HUES48 (cell line): ENCODE data around the gene PRSS36.
A peak's percentile ranks its signal among the peaks of the same experiment; 100 is the strongest.
"Not testable (repeated sequence)": the region's sequence is repeated elsewhere in the genome, so short reads cannot be mapped to it uniquely, and the experiment has no call there.

ENCODE experiments used
- H3K27ac ChIP-seq: one replicate; pipeline ENCODE4 v1.7.0; 2013; ENCODE audit warnings: low read depth, low read length, inconsistent platforms
- H3K27me3 ChIP-seq: 2 replicates; pipeline ENCODE4 v1.6.1; 2013; ENCODE audit warnings: mild to moderate bottlenecking, low read length; ENCODE audit not compliant: control insufficient read depth, insufficient read depth
- H3K36me3 ChIP-seq: 2 replicates; pipeline ENCODE4 v1.6.1; 2013; ENCODE audit warnings: low read length; ENCODE audit not compliant: control insufficient read depth, insufficient read depth
- H3K4me1 ChIP-seq: 2 replicates; pipeline ENCODE4 v1.6.1; 2013; ENCODE audit warnings: mild to moderate bottlenecking, low read length; ENCODE audit not compliant: control insufficient read depth, insufficient read depth
- H3K4me3 ChIP-seq: 2 replicates; pipeline ENCODE4 v1.5.1; 2013; ENCODE audit warnings: mild to moderate bottlenecking, low read depth, low read length
- H3K9ac ChIP-seq: 2 replicates; pipeline ENCODE4 v1.6.1; 2013; ENCODE audit warnings: mild to moderate bottlenecking, low read depth, low read length, moderate library complexity
- H3K9me3 ChIP-seq: 2 replicates; pipeline ENCODE4 v1.6.1; 2013; ENCODE audit warnings: low read length; ENCODE audit not compliant: control insufficient read depth, insufficient read depth

PRSS36 gene

GRCh38 chr16:31182391-31182790, 32.5 kb upstream of the PRSS36 start:
- Histone ChIP-seq H3K27ac (no peak overlapping the region), H3K27me3 (no peaks in the 10 kb centered on the region), H3K9ac (peak overlapping the region; percentile 40), H3K36me3 (peaks cover 62% of the 10 kb centered on the region), H3K9me3 (no peaks in the 10 kb centered on the region), H3K4me1 (peaks cover 6% of the 10 kb centered on the region; the same call in 1 of the 2 replicates), H3K4me3 (peak overlapping the region; percentile 85)

GRCh38 chr16:31181102-31181830, 31.4 kb upstream of the PRSS36 start:
- Histone ChIP-seq H3K27me3 (no peaks in the 10 kb centered on the region), H3K36me3 (peaks cover 50% of the 10 kb centered on the region), H3K4me1 (peaks cover 6% of the 10 kb centered on the region; the same call in 1 of the 2 replicates), H3K9me3 (no peaks in the 10 kb centered on the region), H3K4me3 (peak overlapping the region; percentile 85), H3K9ac (peak overlapping the region; percentile 97), H3K27ac (peak overlapping the region; percentile 96)

GRCh38 chr16:31179747-31180459, 30.0 kb upstream of the PRSS36 start, which contains the start of gene FUS:
TSS of gene FUS (plus strand) at chr16:31180139. CDS start at chr16:31180215, 76 bp downstream.
- Histone ChIP-seq H3K9me3 (no peaks in the 10 kb centered on the region), H3K27me3 (no peaks in the 10 kb centered on the region), H3K9ac (peak within 1 kb of the TSS; percentile 97), H3K4me3 (peak within 1 kb of the TSS; percentile 85), H3K36me3 (peaks cover 37% of the 10 kb centered on the region), H3K27ac (peak within 1 kb of the TSS; percentile 96), H3K4me1 (peaks cover 6% of the 10 kb centered on the region; the same call in 1 of the 2 replicates)

- peaks cover 6% of the 10 kb centered on the region; the same call in 1 of the 2 replicates for H3K4me1 ChIP-seq
- H3K36me3 ChIP-seq = peaks cover 32% of the 10 kb centered on the region
Observed at GRCh38 chr16:31179219-31179746, 29.4 kb upstream of the PRSS36 start.

GRCh38 chr16:31177136-31177535, 27.3 kb upstream of the PRSS36 start:
- H3K9ac ChIP-seq = no peak overlapping the region
- H3K9me3 ChIP-seq = no peaks in the 10 kb centered on the region
- H3K27me3 ChIP-seq = no peaks in the 10 kb centered on the region
- H3K4me1 ChIP-seq = peaks cover under 1% of the 10 kb centered on the region; the same call in 1 of the 2 replicates
- peaks cover 11% of the 10 kb centered on the region for H3K36me3 ChIP-seq
- H3K27ac ChIP-seq = no peak overlapping the region
- no peak overlapping the region for H3K4me3 ChIP-seq

More at GRCh38 chr16:31179219-31179746, 29.4 kb upstream of the PRSS36 start:
- H3K4me3 ChIP-seq = peak overlapping the region; percentile 85
- H3K9ac ChIP-seq = peak overlapping the region; percentile 97
- no peaks in the 10 kb centered on the region for H3K27me3 ChIP-seq
- H3K27ac ChIP-seq = peak overlapping the region; percentile 96
- no peaks in the 10 kb centered on the region for H3K9me3 ChIP-seq

GRCh38 chr16:31170048-31170447, 20.2 kb upstream of the PRSS36 start:
- not testable (repeated sequence) for H3K27me3 ChIP-seq, H3K4me1 ChIP-seq, H3K9me3 ChIP-seq, H3K36me3 ChIP-seq, H3K9ac ChIP-seq, H3K4me3 ChIP-seq
- H3K27ac ChIP-seq = peak overlapping the region; percentile 21

- Histone ChIP-seq H3K36me3 (no peaks in the 10 kb centered on the region), H3K9me3 (no peaks in the 10 kb centered on the region), H3K4me1 (no peaks in the 10 kb centered on the region), H3K27ac (no peak overlapping the region), H3K9ac (no peak overlapping the region), H3K27me3 (no peaks in the 10 kb centered on the region), H3K4me3 (no peak overlapping the region)
Observed at GRCh38 chr16:31168848-31169247, 19.0 kb upstream of the PRSS36 start.

- H3K4me3 ChIP-seq = no peak overlapping the region
- H3K9me3 ChIP-seq = no peaks in the 10 kb centered on the region
- H3K9ac ChIP-seq = no peak overlapping the region
- H3K4me1 ChIP-seq = no peaks in the 10 kb centered on the region
- H3K27me3 ChIP-seq = no peaks in the 10 kb centered on the region
- no peaks in the 10 kb centered on the region for H3K36me3 ChIP-seq
- no peak overlapping the region for H3K27ac ChIP-seq
Observed at GRCh38 chr16:31167315-31167714, 17.4 kb upstream of the PRSS36 start.

GRCh38 chr16:31157136-31157535, 7.3 kb upstream of the PRSS36 start:
- Histone ChIP-seq H3K4me3 (no peak overlapping the region), H3K27me3 (no peaks in the 10 kb centered on the region), H3K4me1 (no peaks in the 10 kb centered on the region), H3K36me3 (no peaks in the 10 kb centered on the region), H3K27ac (no peak overlapping the region), H3K9ac (no peak overlapping the region), H3K9me3 (no peaks in the 10 kb centered on the region)

- not testable (repeated sequence) for H3K9ac ChIP-seq, H3K4me3 ChIP-seq, H3K9me3 ChIP-seq, H3K36me3 ChIP-seq, H3K4me1 ChIP-seq, H3K27ac ChIP-seq
- peaks cover 14% of the 10 kb centered on the region for H3K27me3 ChIP-seq
Observed at GRCh38 chr16:31150976-31151375, 1.1 kb upstream of the PRSS36 start.

GRCh38 chr16:31149332-31149731, 534 bp downstream of the PRSS36 start:
- Histone ChIP-seq H3K4me1 (no peaks in the 10 kb centered on the region), H3K27me3 (peaks cover 14% of the 10 kb centered on the region), H3K27ac (no peak overlapping the region), H3K4me3 (no peak overlapping the region), H3K9me3 (no peaks in the 10 kb centered on the region), H3K9ac (no peak overlapping the region), H3K36me3 (no peaks in the 10 kb centered on the region)
